ENCODE data around the gene EXD3. TPM values are rescaled to one million over a fixed set of nuclear protein-coding genes. Genes with fewer than 3 reads are reported as not detected.

The EXD3 gene
- total RNA-seq, 2 experiments from 2014 or later = 20.8 to 27.0 TPM

DNA sequence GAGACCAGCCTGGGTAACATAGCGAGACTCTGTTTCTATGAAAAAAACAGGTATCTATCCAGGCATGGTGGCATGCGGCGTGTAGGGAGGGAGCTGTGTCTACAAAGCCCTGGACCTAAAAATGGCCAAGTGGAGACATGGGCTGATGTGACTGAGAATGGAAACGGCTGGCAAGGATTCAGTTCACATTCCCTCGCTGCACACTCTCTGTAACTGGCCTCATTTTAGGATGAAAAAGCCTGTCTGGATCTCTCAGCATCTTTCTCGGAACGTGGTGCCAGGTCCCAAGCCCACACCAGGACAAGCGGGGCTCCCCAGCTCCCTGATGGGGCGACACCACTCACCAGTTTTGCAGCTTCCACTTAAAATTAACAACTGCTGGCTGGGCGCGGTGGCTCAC, 13.4 kb downstream of the EXD3 start:
- Histone ChIP-seq H3K79me2 (ENCODE audit: insufficient read depth, low read depth, low read length) (no peaks in the 10 kb centered on the region), H3K4me1 (ENCODE audit: insufficient read depth, low read length, poor library complexity, severe bottlenecking) (peaks cover 8% of the 10 kb centered on the region), H2AFZ (ENCODE audit: low read length) (no peak overlapping the region), H3K4me2 (ENCODE audit: low read length) (no peak overlapping the region), H3K36me3 (ENCODE audit: insufficient read depth, low read length) (no peaks in the 10 kb centered on the region), H4K20me1 (ENCODE audit: insufficient read depth, low read length) (no peaks in the 10 kb centered on the region), H3K4me3 (ENCODE audit: low read depth, low read length, poor library complexity, severe bottlenecking) (no peak overlapping the region), H3K27ac (ENCODE audit: low read depth, low read length, poor library complexity, severe bottlenecking) (no peak overlapping the region), H3K9me2 (ENCODE audit: insufficient read depth, low read length) (no peaks in the 10 kb centered on the region), H3K9me3 (ENCODE audit: low read length) (no peaks in the 10 kb centered on the region)
- no peak for DNase-seq (ENCODE audit: low spot score)
- no peak for TF ChIP-seq EZH2phosphoT487 (IDR thresholded peaks at IDR 0.05; ENCODE audit: borderline replicate concordance, low read depth, low read length)
- TF ChIP-seq, protein P1, sequence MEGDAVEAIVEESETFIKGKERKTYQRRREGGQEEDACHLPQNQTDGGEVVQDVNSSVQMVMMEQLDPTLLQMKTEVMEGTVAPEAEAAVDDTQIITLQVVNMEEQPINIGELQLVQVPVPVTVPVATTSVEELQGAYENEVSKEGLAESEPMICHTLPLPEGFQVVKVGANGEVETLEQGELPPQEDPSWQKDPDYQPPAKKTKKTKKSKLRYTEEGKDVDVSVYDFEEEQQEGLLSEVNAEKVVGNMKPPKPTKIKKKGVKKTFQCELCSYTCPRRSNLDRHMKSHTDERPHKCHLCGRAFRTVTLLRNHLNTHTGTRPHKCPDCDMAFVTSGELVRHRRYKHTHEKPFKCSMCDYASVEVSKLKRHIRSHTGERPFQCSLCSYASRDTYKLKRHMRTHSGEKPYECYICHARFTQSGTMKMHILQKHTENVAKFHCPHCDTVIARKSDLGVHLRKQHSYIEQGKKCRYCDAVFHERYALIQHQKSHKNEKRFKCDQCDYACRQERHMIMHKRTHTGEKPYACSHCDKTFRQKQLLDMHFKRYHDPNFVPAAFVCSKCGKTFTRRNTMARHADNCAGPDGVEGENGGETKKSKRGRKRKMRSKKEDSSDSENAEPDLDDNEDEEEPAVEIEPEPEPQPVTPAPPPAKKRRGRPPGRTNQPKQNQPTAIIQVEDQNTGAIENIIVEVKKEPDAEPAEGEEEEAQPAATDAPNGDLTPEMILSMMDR (conservative IDR thresholded peaks at IDR 0.05; ENCODE audit: low read length) = no peak
- no TSS peak for BruUV-seq (replicated peaks)
- intact Hi-C loops (cut with micrococcal nuclease; ENCODE audit: unreplicated experiment) = no loop called here
- POLR2A ChIA-PET = interaction anchor here (0.7 kb wide), 1 partner anchor 123 kb away, joined by 3 read pairs; no protein-coding TSS in a partner anchor
- CTCF ChIA-PET (ENCODE audit: unreplicated experiment) = no interaction called here

DNA sequence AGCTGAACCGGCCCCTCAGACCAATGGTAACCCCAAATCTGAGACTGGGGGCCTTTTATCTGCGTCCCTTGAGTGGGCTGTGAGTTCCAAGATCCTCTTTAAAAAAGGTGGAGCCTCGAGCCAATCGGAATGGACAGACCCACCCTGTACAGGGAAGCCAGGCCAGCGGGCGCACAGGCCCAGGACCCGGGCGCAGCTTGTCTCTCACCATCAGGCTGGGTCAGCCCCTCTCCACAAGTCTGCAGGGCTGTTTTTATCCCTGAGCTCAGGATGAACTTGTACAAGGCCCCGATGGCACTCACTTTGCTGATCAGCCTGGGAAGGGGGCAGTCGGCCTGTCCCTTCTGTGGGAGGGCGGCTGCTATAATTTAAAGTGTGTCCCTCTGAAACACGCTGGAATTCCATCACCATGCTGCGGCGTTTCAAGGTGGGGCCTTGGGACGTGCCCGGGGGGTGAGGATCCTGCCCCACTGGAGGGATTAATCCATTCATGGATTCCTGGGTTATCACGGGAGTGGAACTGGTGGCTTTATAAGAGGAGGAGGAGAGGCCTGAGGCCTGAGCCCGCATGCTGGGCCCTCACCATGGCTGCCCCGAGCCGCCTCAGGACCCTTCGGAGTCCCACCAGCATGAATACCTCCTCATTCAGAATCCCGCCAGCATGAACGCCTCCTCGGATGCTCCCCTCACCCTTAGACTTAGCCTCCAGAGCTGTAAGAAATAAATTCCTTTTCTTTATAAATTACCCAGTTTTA, 14.1 kb downstream of the EXD3 start:
- Histone ChIP-seq H3K9me2 (ENCODE audit: insufficient read depth, low read length) (no peaks in the 10 kb centered on the region), H3K79me2 (ENCODE audit: insufficient read depth, low read depth, low read length) (no peaks in the 10 kb centered on the region), H3K36me3 (ENCODE audit: insufficient read depth, low read length) (no peaks in the 10 kb centered on the region), H4K20me1 (ENCODE audit: insufficient read depth, low read length) (no peaks in the 10 kb centered on the region), H3K4me1 (ENCODE audit: insufficient read depth, low read length, poor library complexity, severe bottlenecking) (peaks cover 8% of the 10 kb centered on the region), H3K27ac (ENCODE audit: low read depth, low read length, poor library complexity, severe bottlenecking) (no peak overlapping the region), H3K4me3 (ENCODE audit: low read depth, low read length, poor library complexity, severe bottlenecking) (no peak overlapping the region), H3K9me3 (ENCODE audit: low read length) (no peaks in the 10 kb centered on the region), H2AFZ (ENCODE audit: low read length) (no peak overlapping the region), H3K4me2 (ENCODE audit: low read length) (no peak overlapping the region)
- POLR2A ChIA-PET = no interaction called here
- intact Hi-C loops (cut with micrococcal nuclease; ENCODE audit: unreplicated experiment) = no loop called here
- TF ChIP-seq, protein P1 (conservative IDR thresholded peaks at IDR 0.05; ENCODE audit: low read length) = no peak
- no peak for TF ChIP-seq EZH2phosphoT487 (IDR thresholded peaks at IDR 0.05; ENCODE audit: borderline replicate concordance, low read depth, low read length)
- BruUV-seq (replicated peaks) = no TSS peak
- DNase-seq (ENCODE audit: low spot score) = no peak
- CTCF ChIA-PET (ENCODE audit: unreplicated experiment) = no interaction called here

DNA sequence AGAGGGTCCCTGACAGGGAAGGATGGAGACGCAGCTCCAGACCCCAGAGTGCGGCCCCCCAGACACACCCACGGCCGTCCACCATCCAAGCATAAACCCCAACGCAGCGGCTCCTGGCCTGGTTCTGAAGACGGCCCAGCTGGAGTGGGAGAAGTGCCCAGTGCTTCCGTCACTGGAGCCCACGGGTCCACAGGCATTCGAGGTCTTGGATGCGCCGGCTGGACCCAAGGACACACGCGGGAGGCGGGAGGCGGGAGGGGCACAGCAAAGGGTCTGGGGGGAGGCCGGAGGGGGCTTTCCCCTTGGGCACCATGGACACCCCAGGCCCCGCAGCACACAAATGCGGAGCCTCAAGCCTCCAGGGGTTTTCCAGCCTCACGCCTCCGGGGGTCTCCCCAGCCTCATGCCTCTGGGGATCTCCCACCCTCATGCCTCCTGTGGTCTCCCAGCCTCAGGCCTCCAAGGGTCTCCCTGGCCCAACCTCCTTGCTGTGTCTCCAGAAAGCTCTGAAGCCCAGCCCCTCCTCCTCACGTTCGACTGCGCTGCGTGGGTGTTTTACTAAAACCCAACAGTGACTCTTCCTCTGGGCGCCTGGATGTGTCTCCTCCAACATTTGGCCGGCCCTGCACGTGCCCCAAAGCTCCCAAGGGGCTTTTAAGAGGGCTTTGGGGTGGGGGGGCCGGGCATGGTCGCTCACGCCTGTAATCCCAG, 15.2 kb downstream of the EXD3 start:
- Histone ChIP-seq H3K9me3 (ENCODE audit: low read length) (no peaks in the 10 kb centered on the region), H3K4me2 (ENCODE audit: low read length) (no peak overlapping the region), H3K4me3 (ENCODE audit: low read depth, low read length, poor library complexity, severe bottlenecking) (no peak overlapping the region), H3K27ac (ENCODE audit: low read depth, low read length, poor library complexity, severe bottlenecking) (no peak overlapping the region), H3K4me1 (ENCODE audit: insufficient read depth, low read length, poor library complexity, severe bottlenecking) (no peaks in the 10 kb centered on the region), H3K9me2 (ENCODE audit: insufficient read depth, low read length) (no peaks in the 10 kb centered on the region), H3K36me3 (ENCODE audit: insufficient read depth, low read length) (no peaks in the 10 kb centered on the region), H2AFZ (ENCODE audit: low read length) (no peak overlapping the region), H3K79me2 (ENCODE audit: insufficient read depth, low read depth, low read length) (no peaks in the 10 kb centered on the region), H4K20me1 (ENCODE audit: insufficient read depth, low read length) (no peaks in the 10 kb centered on the region)
- CTCF ChIA-PET (ENCODE audit: unreplicated experiment) = no interaction called here
- POLR2A ChIA-PET = interaction anchor here (0.6 kb wide), 1 partner anchor 161 kb away, joined by 3 read pairs; no protein-coding TSS in a partner anchor
- TF ChIP-seq, protein P1 (conservative IDR thresholded peaks at IDR 0.05; ENCODE audit: low read length) = no peak
- no peak for TF ChIP-seq EZH2phosphoT487 (IDR thresholded peaks at IDR 0.05; ENCODE audit: borderline replicate concordance, low read depth, low read length)
- no TSS peak for BruUV-seq (replicated peaks)
- intact Hi-C loops (cut with micrococcal nuclease; ENCODE audit: unreplicated experiment) = no loop called here
- no peak for DNase-seq (ENCODE audit: low spot score)
